Adipocyte (in vitro differentiated cells): ENCODE data around the gene SOWAHA.
A peak's percentile ranks its signal among the peaks of the same experiment; 100 is the strongest.

Experiments used
- DNase-seq: peaks from one replicate; pipeline ENCODE4 v3.0.0-alpha.2; 2015; ENCODE audit warnings: low read depth
- H3K27me3 ChIP-seq: replicated peaks from 2 replicates; pipeline ENCODE4 v1.7.0; 2013; ENCODE audit warnings: mild to moderate bottlenecking, low read length, moderate library complexity; ENCODE audit not compliant: control insufficient read depth, insufficient read depth
- H3K36me3 ChIP-seq: 2 replicates; pipeline ENCODE4 v1.7.0; 2013; ENCODE audit warnings: low read length, mild to moderate bottlenecking, moderate library complexity; ENCODE audit not compliant: control insufficient read depth, insufficient read depth, severe bottlenecking
- H3K4me1 ChIP-seq: 2 replicates; pipeline ENCODE4 v1.7.0; 2013; ENCODE audit warnings: mild to moderate bottlenecking, low read length, moderate library complexity; ENCODE audit not compliant: control insufficient read depth, insufficient read depth
- H3K4me3 ChIP-seq: 2 replicates; pipeline ENCODE4 v1.7.0; 2013; ENCODE audit warnings: mild to moderate bottlenecking, low read length, moderate library complexity
- H3K9ac ChIP-seq: 2 replicates; pipeline ENCODE4 v1.7.0; 2013; ENCODE audit warnings: mild to moderate bottlenecking, low read length, moderate library complexity
- H3K9me3 ChIP-seq: 2 replicates; pipeline ENCODE4 v1.7.0; 2013; ENCODE audit warnings: mild to moderate bottlenecking, low read length, moderate library complexity; ENCODE audit not compliant: control insufficient read depth

SOWAHA gene

GRCh38 chr5:132865668-132866341 lies 52.7 kb downstream of the SOWAHA start:
- H3K9ac ChIP-seq: peak overlapping the region; percentile 93
- H3K27me3 ChIP-seq: no peaks in the 10 kb centered on the region
- H3K4me3 ChIP-seq: peak overlapping the region; percentile 89
- peaks cover 26% of the 10 kb centered on the region for H3K36me3 ChIP-seq
- no peak for DNase-seq
- peaks cover 11% of the 10 kb centered on the region for H3K4me1 ChIP-seq
- no peaks in the 10 kb centered on the region for H3K9me3 ChIP-seq
